HG03442 (cell line): ENCODE data around the gene PDZK1.
A peak's percentile ranks its signal among the peaks of the same experiment; 100 is the strongest.
"Not testable (repeated sequence)": the region's sequence is repeated elsewhere in the genome, so short reads cannot be mapped to it uniquely, and the experiment has no call there.

Source experiments
- ATAC-seq: cut with Tn5 transposase; IDR thresholded peaks from one replicate; pipeline ENCODE4 v1.9.1; 2021; ENCODE audit warnings: mild to moderate bottlenecking, moderate library complexity; ENCODE audit not compliant: unreplicated experiment

The PDZK1 gene

GRCh38 chr1:145711213-145711651 lies 4.1 kb upstream of the PDZK1 start:
- ATAC-seq, result no peak

- ATAC-seq, result no peak
Measured at GRCh38 chr1:145710291-145711027, 3.3 kb upstream of the PDZK1 start.

DNA sequence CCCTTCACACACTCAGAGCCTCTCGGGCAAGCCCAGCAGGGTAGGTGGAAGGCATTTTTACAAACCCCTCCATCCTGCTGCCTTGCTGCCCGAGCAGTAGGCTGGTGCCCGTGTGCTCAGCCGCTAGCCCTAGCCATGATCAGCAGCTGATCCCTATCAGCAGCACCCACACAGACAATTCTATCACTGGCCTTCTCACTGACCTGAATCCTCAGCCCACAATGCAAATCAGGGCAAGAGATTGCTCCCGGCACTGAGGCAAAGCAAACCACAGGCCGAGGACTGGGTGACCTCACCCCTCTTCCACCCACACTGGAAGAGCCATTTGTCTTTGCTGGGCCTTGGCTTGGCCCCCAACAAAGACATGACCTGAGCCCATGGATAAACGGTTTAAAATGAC lies 895 bp upstream of the PDZK1 start:
- no peak for ATAC-seq

DNA sequence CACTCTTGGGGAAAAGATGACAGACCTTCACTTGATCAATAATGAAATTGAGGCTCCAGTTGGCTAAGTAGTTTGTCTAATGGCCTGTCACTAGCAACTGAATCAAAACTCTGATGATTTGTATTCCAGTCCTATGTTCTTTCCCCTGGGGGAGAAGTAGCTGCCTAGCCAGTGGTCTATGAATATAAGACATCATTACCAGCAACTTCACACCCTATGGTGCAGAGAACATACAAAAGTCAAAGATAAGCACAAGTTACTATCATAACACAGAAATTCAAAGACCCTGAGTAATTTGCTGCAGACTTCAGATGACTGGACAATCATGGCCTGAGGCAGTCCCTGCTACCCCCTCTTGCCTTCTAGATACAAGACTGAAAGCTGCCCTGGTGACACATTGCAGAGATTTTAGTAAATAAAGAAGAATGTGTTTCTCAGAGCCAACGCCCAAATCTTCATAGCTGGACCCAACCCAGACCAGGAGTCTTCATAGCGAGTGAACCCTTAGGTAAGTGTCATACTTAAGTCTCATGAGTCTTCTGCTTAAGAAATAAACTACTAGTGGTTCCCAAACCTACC lies 993 bp downstream of the PDZK1 start:
- ATAC-seq, result no peak

DNA sequence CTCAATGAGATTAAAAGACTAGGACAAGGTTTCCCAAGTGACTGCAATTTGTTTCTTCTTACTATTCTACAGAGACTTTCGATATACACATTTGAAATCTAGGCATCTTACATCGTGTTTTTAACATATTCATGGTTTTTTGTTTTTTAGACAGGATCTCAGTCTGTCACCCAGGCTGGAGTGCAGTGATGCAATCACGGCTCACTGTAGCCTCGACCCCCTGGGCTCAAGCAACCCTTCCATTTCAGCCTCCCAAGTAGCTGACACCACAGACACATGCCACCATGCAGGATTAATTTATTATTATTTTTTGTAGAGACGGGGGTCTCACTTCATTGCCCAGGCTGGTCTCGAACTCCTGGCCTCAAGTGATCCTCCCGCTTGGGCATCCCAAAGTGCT lies 1.5 kb downstream of the PDZK1 start:
- no peak for ATAC-seq

GRCh38 chr1:145702826-145703225 lies 4.3 kb downstream of the PDZK1 start:
- ATAC-seq, result no peak

DNA sequence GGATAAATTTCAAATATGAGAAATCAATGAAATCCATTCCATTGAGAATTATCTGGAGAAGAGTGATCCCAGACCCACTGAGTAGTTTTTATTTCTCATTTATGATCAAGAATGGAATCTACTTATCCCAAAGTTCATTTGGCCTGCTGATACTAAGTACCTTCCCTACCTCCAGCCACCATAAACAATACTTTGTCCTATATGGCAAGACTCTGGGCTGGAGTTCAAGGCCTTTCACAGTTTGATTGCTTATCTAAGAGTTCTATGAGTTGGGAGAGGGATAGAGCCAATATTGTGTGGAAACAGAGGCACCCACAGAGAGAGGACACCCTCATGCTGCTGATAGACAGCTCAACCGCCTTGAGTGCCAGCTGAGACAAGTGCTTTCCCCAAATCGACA lies 5.1 kb downstream of the PDZK1 start:
- no peak for ATAC-seq

DNA sequence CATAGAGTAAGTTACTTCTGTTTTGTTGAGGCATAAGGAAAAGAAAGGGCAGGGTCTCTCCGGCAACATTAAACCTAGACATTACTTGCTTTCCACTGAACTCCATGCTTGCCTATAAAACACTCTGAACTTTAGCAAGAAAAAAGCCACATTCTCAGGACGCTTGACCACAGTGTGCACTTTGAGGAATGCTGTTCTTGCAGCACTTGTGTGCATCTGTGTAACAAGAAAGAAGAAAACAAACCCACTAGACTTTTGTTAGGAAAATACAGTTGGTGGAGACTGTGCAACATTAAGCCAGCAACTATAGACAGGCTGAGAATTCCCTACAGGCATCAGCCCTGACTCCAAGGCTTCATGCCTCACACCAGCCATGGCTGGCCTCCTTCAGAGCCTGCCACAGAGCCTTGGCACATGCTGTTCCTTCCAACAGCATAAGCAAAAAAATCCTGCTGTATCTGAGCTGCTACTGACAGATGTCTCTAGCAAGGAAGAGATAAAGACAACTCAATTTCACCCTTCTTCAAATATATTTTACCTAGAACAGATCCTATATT lies 5.8 kb downstream of the PDZK1 start:
- ATAC-seq, result no peak

DNA sequence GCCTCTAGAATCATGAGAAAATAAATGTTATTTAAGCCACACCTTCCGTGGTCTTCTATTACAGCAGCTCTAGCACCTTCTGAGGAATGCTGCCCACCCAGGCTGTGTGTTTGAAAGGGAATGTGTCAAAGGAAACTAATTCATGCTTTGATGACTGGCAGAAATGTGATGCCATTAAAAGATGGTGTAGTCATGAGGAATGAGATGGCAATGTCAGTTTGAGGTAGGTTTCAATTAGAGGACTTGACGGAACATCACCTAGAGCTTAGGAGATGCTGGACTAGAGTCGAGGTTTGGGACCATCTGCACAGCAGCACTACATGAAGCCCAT lies 10.6 kb downstream of the PDZK1 start:
- no peak for ATAC-seq

- ATAC-seq, result no peak
Measured at GRCh38 chr1:145695821-145696629, 11.1 kb downstream of the PDZK1 start.

- ATAC-seq, result no peak
Measured at GRCh38 chr1:145692785-145693443, 14.3 kb downstream of the PDZK1 start.

- ATAC-seq, result peak; percentile 76
Measured at GRCh38 chr1:145690587-145691558, 16.3 kb downstream of the PDZK1 start.

GRCh38 chr1:145689922-145690321 lies 17.2 kb downstream of the PDZK1 start:
- no peak for ATAC-seq

DNA sequence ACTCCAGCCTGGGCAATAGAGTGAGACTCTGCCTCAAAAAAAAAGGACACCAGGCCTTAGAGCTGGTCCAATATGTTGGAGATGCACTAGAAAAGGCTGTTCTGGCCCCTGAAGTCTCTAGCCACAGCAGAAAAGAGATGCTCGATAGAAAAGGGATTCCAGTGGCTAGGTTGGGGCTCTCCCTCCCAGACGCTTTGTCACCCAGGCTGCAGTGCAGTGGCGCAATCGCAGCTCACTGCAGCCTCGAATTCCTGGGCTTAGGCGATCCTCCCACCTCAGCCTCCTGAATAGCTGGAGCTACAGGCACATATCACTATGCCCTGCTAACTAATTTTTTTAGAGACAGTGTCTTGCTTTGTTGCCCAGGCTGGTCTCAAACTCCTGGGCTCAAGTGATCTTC lies 18.2 kb downstream of the PDZK1 start:
- no peak for ATAC-seq

DNA sequence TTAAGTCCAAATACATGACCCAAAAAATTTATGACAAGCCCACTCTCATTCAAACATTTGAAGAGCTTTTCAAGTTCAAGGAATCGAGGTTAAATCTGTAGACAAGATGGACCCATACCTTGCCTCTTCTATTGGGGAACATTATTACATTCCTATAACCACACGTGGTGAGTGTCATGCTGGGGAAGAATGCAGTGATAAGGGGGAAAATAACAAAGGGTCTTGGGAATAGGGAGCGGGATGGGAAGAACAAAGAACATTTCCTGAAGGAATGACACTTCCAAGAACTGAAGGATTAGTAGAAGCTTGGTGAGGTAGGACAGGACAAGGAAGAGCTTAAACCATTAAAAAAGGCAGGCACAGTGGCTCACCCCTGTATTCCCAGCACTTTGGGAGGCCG lies 18.8 kb downstream of the PDZK1 start:
- no peak for ATAC-seq

DNA sequence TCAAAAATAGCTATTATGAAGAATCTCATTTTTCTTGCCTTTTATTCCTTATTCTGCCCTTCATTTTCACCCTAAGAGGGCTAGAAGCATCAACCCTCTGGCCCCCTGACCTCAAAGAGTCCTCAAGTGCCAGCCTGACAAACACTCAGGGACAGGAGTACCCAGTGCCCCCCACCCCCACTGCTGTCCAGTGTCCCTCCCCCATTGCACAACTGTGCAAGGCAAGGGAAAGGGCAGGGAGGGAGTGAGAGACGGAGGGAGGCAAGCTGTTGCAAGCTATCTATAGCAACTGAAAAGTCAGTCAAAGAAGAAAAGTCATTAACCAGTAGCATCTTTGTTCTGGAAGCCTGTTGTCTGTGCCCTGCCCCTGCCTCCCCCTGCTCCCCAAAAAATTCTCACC lies 21.1 kb downstream of the PDZK1 start:
- not testable (repeated sequence) for ATAC-seq

- not testable (repeated sequence) for ATAC-seq
Measured at GRCh38 chr1:145684858-145685257, 22.3 kb downstream of the PDZK1 start.

DNA sequence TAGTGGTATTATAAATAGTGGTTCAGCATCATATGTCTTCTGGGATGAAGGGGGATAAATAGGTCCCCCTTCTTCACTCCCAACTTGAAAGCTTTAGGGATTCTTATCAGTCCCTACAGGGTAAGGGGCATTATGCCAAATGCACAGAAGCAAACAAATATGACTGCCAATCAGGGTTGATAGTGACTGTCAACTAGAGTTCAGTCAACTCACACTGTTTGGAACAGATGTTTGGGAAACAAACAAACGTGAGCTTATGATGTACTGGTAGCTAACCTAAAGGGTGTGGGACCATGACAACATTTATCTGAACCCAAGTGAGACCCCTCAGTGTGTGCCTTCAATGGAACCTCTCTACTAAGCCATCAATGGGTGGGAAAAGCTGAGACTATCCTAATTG lies 34.0 kb downstream of the PDZK1 start:
- not testable (repeated sequence) for ATAC-seq

- ATAC-seq, result not testable (repeated sequence)
Measured at GRCh38 chr1:145670995-145671745, 36.0 kb downstream of the PDZK1 start.
